ENCODE results near the gene TMEM229B.

TMEM229B gene

GRCh38 chr14:67514650-67515385, 26.3 kb upstream of the TMEM229B start:
- H3K27ac ChIP-seq, result no peak overlapping the region
- TF ChIP-seq ZFX (IDR thresholded peaks at IDR 0.05; ENCODE audit: borderline replicate concordance) (no peak), CTCF (IDR thresholded peaks at IDR 0.05) (no peak; the same call in 1 of the 2 replicates)

DNA sequence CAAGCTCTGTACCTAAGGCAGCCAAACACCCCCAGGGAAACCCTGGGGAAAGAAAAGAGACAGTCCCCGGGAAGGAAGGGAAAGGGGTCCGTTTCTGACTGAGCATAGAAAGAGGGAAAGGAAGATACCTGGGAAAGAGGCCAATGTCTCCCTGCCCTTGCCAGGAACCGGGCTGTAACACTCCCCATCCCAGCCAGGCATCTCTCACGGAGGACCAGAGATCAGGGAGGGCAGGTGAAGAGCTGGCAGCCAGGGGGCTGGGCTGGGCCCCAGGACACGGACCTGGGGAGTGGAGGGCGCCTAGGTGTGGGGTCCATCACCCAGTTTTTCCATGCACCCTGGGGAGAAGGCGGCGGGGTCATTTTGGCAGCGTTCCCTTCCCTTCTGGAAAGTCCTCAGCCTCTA, 25.7 kb upstream of the TMEM229B start:
- no peak for TF ChIP-seq ZFX (IDR thresholded peaks at IDR 0.05; ENCODE audit: borderline replicate concordance)
- no peak for TF ChIP-seq CTCF (IDR thresholded peaks at IDR 0.05)
- H3K27ac ChIP-seq, result no peak overlapping the region

DNA sequence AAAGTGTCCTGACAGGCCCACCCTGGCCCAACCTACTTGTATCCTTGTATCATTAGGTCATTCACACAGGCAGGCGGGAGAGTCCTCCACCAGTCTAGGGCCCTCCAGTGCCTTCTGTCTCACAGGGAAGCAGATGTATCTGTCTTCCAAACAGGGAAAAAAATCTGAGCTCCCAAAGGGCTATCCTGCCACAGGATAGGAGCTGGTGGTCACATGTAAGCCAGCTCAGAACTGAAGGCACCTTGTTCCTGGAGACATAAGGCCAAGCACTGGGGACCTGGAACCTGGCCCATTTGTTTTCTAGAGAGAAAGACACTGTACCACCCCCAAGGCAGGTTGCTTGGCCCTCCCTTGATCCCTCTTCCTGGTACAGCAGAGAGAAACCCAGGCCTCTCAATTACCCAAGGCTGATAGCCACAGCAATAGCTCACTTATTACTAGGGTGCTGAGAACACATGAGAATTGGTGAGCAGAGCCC, 25.1 kb upstream of the TMEM229B start:
- H3K27ac ChIP-seq, result no peak overlapping the region

GRCh38 chr14:67512463-67513310, 24.2 kb upstream of the TMEM229B start:
- H3K27ac ChIP-seq, result no peak overlapping the region
- TF ChIP-seq ZFX (IDR thresholded peaks at IDR 0.05; ENCODE audit: borderline replicate concordance) (no peak), CTCF (IDR thresholded peaks at IDR 0.05) (no peak)

More for the DNA sequence above, 25.1 kb upstream of the TMEM229B start:
- TF ChIP-seq CTCF (IDR thresholded peaks at IDR 0.05) (no peak), ZFX (IDR thresholded peaks at IDR 0.05; ENCODE audit: borderline replicate concordance) (no peak)

GRCh38 chr14:67510836-67511235, 22.3 kb upstream of the TMEM229B start:
- no peak for TF ChIP-seq ZFX (IDR thresholded peaks at IDR 0.05; ENCODE audit: borderline replicate concordance)
- TF ChIP-seq CTCF (IDR thresholded peaks at IDR 0.05), result no peak
- no peak overlapping the region for H3K27ac ChIP-seq

DNA sequence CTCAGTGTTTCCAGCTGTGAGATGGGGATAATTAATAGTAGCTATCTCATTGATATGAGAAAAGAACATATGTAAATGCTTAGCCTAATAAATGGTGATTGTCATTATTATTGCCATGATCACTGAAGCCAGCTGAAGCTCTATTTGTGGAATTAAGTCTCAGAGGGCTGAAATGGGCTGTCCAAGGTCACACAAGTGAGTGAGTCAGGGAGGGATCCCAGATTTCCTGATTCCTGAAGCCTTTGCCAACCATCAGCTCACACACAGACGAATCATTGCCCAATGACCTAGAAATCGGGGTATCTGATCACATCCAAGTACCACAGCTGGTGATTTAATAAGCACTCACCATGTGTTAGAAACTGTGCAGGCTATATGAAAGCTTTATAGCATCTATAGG, 21.6 kb upstream of the TMEM229B start:
- no peak overlapping the region for H3K27ac ChIP-seq
- no peak for TF ChIP-seq CTCF (IDR thresholded peaks at IDR 0.05)
- TF ChIP-seq ZFX (IDR thresholded peaks at IDR 0.05; ENCODE audit: borderline replicate concordance), result no peak

DNA sequence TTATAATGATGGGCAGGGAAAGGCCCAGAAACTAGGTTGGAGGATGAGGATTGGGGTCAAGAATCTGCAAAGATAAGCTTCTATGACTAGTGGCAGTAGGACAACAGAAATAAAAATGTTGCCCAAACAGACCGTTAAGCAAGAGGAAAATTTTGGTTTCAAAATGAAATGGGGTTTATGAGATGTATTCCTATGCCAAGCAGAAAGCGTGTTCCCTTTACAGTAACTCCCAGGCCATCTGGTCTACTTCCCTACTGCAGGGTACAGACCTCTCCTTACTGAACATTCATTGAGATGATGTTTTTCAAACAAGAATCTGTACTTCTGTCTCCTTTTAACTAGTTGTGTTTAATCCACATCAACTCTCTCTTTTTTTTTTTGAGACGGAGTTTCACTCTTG, 20.4 kb upstream of the TMEM229B start:
- TF ChIP-seq CTCF (IDR thresholded peaks at IDR 0.05) (no peak), ZFX (IDR thresholded peaks at IDR 0.05; ENCODE audit: borderline replicate concordance) (no peak)
- no peak overlapping the region for H3K27ac ChIP-seq

All from 22Rv1 (cell line).